22Rv1 (cell line): ENCODE data around the gene TNRC6A.
"Not testable (repeated sequence)": the region's sequence is repeated elsewhere in the genome, so short reads cannot be mapped to it uniquely, and the experiment has no call there.

Experiments
- H3K27ac ChIP-seq: fragments of 450-650 bp; 2 replicates; pipeline ENCODE4 v1.5.1; 2017
- CTCF ChIP-seq: fragments of 450-650 bp; IDR thresholded peaks from 2 replicates; pipeline ENCODE4 v1.5.1; 2017; ENCODE audit warnings: mild to moderate bottlenecking
- ZFX ChIP-seq: fragments of 450-650 bp; IDR thresholded peaks from 2 replicates; pipeline ENCODE4 v1.6.1; 2017; ENCODE audit warnings: antibody characterized with exemption, borderline replicate concordance

TNRC6A gene

GRCh38 chr16:24737916-24738594, 8.6 kb downstream of the TNRC6A start:
- TF ChIP-seq ZFX (no peak), CTCF (no peak)
- H3K27ac ChIP-seq, result no peak overlapping the region

- H3K27ac ChIP-seq, result no peak overlapping the region
- TF ChIP-seq ZFX (no peak), CTCF (no peak)
These were observed 9.4 kb downstream of the TNRC6A start for GRCh38 chr16:24738895-24739294.

GRCh38 chr16:24741862-24742261, 12.4 kb downstream of the TNRC6A start:
- no peak for TF ChIP-seq ZFX
- TF ChIP-seq CTCF, result no peak
- no peak overlapping the region for H3K27ac ChIP-seq

- not testable (repeated sequence) for H3K27ac ChIP-seq
These were observed 13.2 kb downstream of the TNRC6A start for GRCh38 chr16:24742610-24743009.

GRCh38 chr16:24745391-24745790, 15.9 kb downstream of the TNRC6A start:
- TF ChIP-seq ZFX (no peak), CTCF (no peak)
- H3K27ac ChIP-seq, result no peak overlapping the region

- no peak overlapping the region for H3K27ac ChIP-seq
- TF ChIP-seq ZFX (no peak), CTCF (no peak)
These were observed 16.3 kb downstream of the TNRC6A start for GRCh38 chr16:24745791-24746190.

- TF ChIP-seq ZFX (no peak), CTCF (no peak)
- no peak overlapping the region for H3K27ac ChIP-seq
These were observed 18.0 kb downstream of the TNRC6A start for GRCh38 chr16:24747441-24747840.

GRCh38 chr16:24748242-24748641, 18.8 kb downstream of the TNRC6A start:
- no peak overlapping the region for H3K27ac ChIP-seq
- TF ChIP-seq CTCF (no peak), ZFX (no peak)
